Central memory CD8-positive, alpha-beta T cell (primary cell): ENCODE data around the gene CCDC9B.

ENCODE experiments used
- ATAC-seq: fragments of 150-1000 bp; cut with Tn5 transposase; replicated peaks from 2 replicates; pipeline ENCODE4 v1.10.0; 2022; ENCODE audit warnings: mild to moderate bottlenecking, moderate FRiP score, moderate number of reproducible peaks; ENCODE audit not compliant: poor library complexity, severe bottlenecking; ENCODE audit errors: extremely low read depth
- DNase-seq, 2 donors: peaks; one replicate each; pipeline ENCODE4 v3.0.0; 2021; ENCODE audit warnings: low spot score in 2 of 2
- H3K27ac Mint-ChIP-seq: one replicate; pipeline ENCODE4 v1.8.0; 2022; ENCODE audit warnings: low read depth, mild to moderate bottlenecking, moderate library complexity, mixed read lengths
- H3K27me3 Mint-ChIP-seq: one replicate; pipeline ENCODE4 v1.8.0; 2022; ENCODE audit warnings: mixed read lengths
- H3K36me3 Mint-ChIP-seq: one replicate; pipeline ENCODE4 v1.8.0; 2022; ENCODE audit warnings: mild to moderate bottlenecking, moderate library complexity, mixed read lengths; ENCODE audit not compliant: insufficient read depth
- H3K4me1 Mint-ChIP-seq: one replicate; pipeline ENCODE4 v1.8.0; 2022; ENCODE audit warnings: mixed read lengths
- H3K4me3 Mint-ChIP-seq: one replicate; pipeline ENCODE4 v1.8.0; 2022; ENCODE audit warnings: mild to moderate bottlenecking, moderate library complexity, mixed read lengths
- H3K9me3 Mint-ChIP-seq: one replicate; pipeline ENCODE4 v1.8.0; 2022; ENCODE audit warnings: mixed read lengths

CCDC9B gene

GRCh38 chr15:40358471-40359353 lies 18.0 kb upstream of the CCDC9B start:
- no peak for DNase-seq
- Mint-ChIP-seq H3K27me3 (no peaks in the 10 kb centered on the region), H3K4me3 (peak overlapping the region; percentile 81), H3K36me3 (peaks cover 5% of the 10 kb centered on the region), H3K9me3 (no peaks in the 10 kb centered on the region), H3K27ac (peak overlapping the region; percentile 55), H3K4me1 (peaks cover 23% of the 10 kb centered on the region)
- peak; percentile 11 for ATAC-seq

GRCh38 chr15:40357723-40358470 lies 17.2 kb upstream of the CCDC9B start, which contains the start of gene DISP2:
Gene DISP2, plus strand, starts transcription at chr15:40358219. Its CDS starts 103 bp downstream, at chr15:40358322.
- Mint-ChIP-seq H3K9me3 (no peaks in the 10 kb centered on the region), H3K4me1 (peaks cover 19% of the 10 kb centered on the region), H3K36me3 (peaks cover 5% of the 10 kb centered on the region), H3K4me3 (peak within 1 kb of the TSS; percentile 81), H3K27ac (peak within 1 kb of the TSS; percentile 55), H3K27me3 (no peaks in the 10 kb centered on the region)
- peak; percentile 87 to 88 for DNase-seq
- peak; percentile 84 for ATAC-seq

- no peak for ATAC-seq
- DNase-seq, result no peak
- Mint-ChIP-seq H3K9me3 (no peaks in the 10 kb centered on the region), H3K27ac (no peak overlapping the region), H3K4me3 (peak overlapping the region; percentile 81), H3K4me1 (peaks cover 13% of the 10 kb centered on the region), H3K27me3 (no peaks in the 10 kb centered on the region), H3K36me3 (peaks cover 5% of the 10 kb centered on the region)
These were observed 16.5 kb upstream of the CCDC9B start for GRCh38 chr15:40357246-40357645.

GRCh38 chr15:40355976-40356585 lies 15.3 kb upstream of the CCDC9B start:
- Mint-ChIP-seq H3K27ac (no peak overlapping the region), H3K4me1 (peaks cover 10% of the 10 kb centered on the region), H3K36me3 (peaks cover 5% of the 10 kb centered on the region), H3K9me3 (no peaks in the 10 kb centered on the region), H3K27me3 (no peaks in the 10 kb centered on the region), H3K4me3 (no peak overlapping the region)
- DNase-seq (no peak), ATAC-seq (no peak)

- ATAC-seq, result no peak
- H3K27ac Mint-ChIP-seq, result no peak overlapping the region
- H3K27me3 Mint-ChIP-seq, result no peaks in the 10 kb centered on the region
- no peaks in the 10 kb centered on the region for H3K9me3 Mint-ChIP-seq
- DNase-seq, result no peak
- H3K4me1 Mint-ChIP-seq, result peaks cover 10% of the 10 kb centered on the region
- no peak overlapping the region for H3K4me3 Mint-ChIP-seq
- H3K36me3 Mint-ChIP-seq, result peaks cover 5% of the 10 kb centered on the region
These were observed 13.9 kb upstream of the CCDC9B start for GRCh38 chr15:40354408-40355171.

GRCh38 chr15:40353697-40354096 lies 13.0 kb upstream of the CCDC9B start:
- no peak overlapping the region for H3K27ac Mint-ChIP-seq
- DNase-seq (no peak), ATAC-seq (no peak)
- H3K9me3 Mint-ChIP-seq, result no peaks in the 10 kb centered on the region
- H3K36me3 Mint-ChIP-seq, result peaks cover 2% of the 10 kb centered on the region
- H3K4me3 Mint-ChIP-seq, result no peak overlapping the region
- H3K4me1 Mint-ChIP-seq, result peaks cover 4% of the 10 kb centered on the region
- H3K27me3 Mint-ChIP-seq, result no peaks in the 10 kb centered on the region

GRCh38 chr15:40352281-40352901 lies 11.7 kb upstream of the CCDC9B start:
- no peak overlapping the region for H3K4me3 Mint-ChIP-seq
- no peak for ATAC-seq
- peaks cover 5% of the 10 kb centered on the region for H3K4me1 Mint-ChIP-seq
- no peaks in the 10 kb centered on the region for H3K9me3 Mint-ChIP-seq
- no peaks in the 10 kb centered on the region for H3K27me3 Mint-ChIP-seq
- H3K27ac Mint-ChIP-seq, result no peak overlapping the region
- H3K36me3 Mint-ChIP-seq, result peaks cover 2% of the 10 kb centered on the region
- no peak for DNase-seq

- H3K27me3 Mint-ChIP-seq, result no peaks in the 10 kb centered on the region
- no peak overlapping the region for H3K27ac Mint-ChIP-seq
- no peak for DNase-seq
- H3K4me1 Mint-ChIP-seq, result peaks cover 5% of the 10 kb centered on the region
- H3K4me3 Mint-ChIP-seq, result no peak overlapping the region
- no peak for ATAC-seq
- peaks cover 2% of the 10 kb centered on the region for H3K36me3 Mint-ChIP-seq
- no peaks in the 10 kb centered on the region for H3K9me3 Mint-ChIP-seq
These were observed 8.4 kb upstream of the CCDC9B start for GRCh38 chr15:40349163-40349562.

- H3K27me3 Mint-ChIP-seq, result no peaks in the 10 kb centered on the region
- no peak for ATAC-seq
These were observed 7.7 kb upstream of the CCDC9B start for GRCh38 chr15:40348474-40348870.

GRCh38 chr15:40347559-40348473 lies 7.1 kb upstream of the CCDC9B start:
- H3K36me3 Mint-ChIP-seq, result peaks cover 2% of the 10 kb centered on the region
- no peak overlapping the region for H3K4me3 Mint-ChIP-seq
- no peaks in the 10 kb centered on the region for H3K9me3 Mint-ChIP-seq
- ATAC-seq (no peak), DNase-seq (no peak)
- no peaks in the 10 kb centered on the region for H3K27me3 Mint-ChIP-seq
- peaks cover 5% of the 10 kb centered on the region for H3K4me1 Mint-ChIP-seq
- H3K27ac Mint-ChIP-seq, result no peak overlapping the region

More at GRCh38 chr15:40348474-40348870, 7.7 kb upstream of the CCDC9B start:
- Mint-ChIP-seq H3K4me3 (no peak overlapping the region), H3K27ac (no peak overlapping the region), H3K36me3 (peaks cover 2% of the 10 kb centered on the region), H3K9me3 (no peaks in the 10 kb centered on the region), H3K4me1 (peaks cover 5% of the 10 kb centered on the region)
- DNase-seq, result no peak
